ENCODE data around the gene CAPN12.

DNA sequence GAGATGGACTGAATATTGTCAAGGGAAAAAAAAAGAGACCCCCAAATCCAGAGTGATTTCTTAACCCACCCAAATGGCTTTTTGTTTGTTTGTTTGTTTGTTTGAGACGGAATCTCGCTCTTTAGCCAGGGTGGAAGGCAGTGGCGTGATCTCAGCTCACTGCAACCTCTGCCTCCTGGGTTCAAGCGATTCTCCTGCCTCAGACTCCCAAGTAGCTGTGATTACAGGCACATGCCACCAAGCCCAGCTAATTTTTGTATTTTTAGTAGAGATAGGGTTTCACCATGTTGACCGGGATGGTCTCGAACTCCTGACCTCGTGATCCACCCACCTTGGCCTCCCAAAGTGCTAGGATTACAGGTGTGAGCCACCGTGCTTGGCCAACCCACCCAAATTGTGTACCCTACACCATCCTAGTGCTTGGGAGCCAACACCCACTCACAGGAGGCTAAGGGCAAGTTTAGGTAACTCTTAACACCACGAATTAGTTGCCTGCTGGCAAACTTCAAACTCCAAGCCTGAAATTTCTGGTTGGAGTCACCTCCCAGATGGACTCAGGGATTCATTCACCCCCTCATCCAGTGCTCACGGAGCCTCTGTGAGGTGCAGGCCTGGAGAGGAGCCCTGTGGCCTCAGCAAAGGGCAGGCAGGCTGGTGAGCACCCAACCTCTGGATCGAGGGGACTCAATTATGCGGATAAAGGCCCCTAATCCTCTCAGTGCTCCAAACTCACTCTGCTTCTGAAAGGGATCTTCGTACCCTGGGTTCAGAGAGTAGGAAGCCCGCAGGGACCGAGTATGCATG is 59.2 kb downstream of the CAPN12 start:
- no peak for TF ChIP-seq POLR2A (IDR thresholded peaks at IDR 0.05)
- TF ChIP-seq, protein P1, sequence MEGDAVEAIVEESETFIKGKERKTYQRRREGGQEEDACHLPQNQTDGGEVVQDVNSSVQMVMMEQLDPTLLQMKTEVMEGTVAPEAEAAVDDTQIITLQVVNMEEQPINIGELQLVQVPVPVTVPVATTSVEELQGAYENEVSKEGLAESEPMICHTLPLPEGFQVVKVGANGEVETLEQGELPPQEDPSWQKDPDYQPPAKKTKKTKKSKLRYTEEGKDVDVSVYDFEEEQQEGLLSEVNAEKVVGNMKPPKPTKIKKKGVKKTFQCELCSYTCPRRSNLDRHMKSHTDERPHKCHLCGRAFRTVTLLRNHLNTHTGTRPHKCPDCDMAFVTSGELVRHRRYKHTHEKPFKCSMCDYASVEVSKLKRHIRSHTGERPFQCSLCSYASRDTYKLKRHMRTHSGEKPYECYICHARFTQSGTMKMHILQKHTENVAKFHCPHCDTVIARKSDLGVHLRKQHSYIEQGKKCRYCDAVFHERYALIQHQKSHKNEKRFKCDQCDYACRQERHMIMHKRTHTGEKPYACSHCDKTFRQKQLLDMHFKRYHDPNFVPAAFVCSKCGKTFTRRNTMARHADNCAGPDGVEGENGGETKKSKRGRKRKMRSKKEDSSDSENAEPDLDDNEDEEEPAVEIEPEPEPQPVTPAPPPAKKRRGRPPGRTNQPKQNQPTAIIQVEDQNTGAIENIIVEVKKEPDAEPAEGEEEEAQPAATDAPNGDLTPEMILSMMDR (IDR thresholded peaks at IDR 0.05 in 4 of 5, conservative IDR thresholded peaks at IDR 0.05 in 1 of 5): no peak
